GM18861 (cell line): ENCODE measurements around the gene RNF114.

Source experiments
- ATAC-seq: cut with Tn5 transposase; IDR thresholded peaks from one replicate; pipeline ENCODE4 v1.9.1; 2021; ENCODE audit not compliant: unreplicated experiment

The RNF114 gene

DNA sequence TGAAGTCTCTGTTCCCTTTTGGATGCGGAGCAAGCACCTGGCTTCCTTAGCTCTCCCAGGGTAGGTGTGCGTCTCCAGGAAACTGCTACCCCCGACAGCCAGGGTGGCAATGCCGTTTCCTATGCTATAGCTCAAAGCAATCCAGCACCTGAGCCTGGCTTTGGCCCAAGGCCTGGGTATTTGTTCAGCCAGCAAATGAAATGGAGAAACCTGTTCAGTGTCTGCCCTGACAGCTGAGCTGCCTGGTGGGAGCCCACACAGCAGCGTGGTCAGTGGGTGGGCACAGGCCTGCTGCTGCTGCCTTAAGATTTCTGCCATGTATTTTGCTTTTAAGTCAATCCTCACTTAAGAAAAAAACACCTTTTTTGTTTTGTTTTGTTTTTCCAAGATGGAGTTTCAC lies 34.6 kb upstream of the RNF114 start:
- no peak for ATAC-seq

DNA sequence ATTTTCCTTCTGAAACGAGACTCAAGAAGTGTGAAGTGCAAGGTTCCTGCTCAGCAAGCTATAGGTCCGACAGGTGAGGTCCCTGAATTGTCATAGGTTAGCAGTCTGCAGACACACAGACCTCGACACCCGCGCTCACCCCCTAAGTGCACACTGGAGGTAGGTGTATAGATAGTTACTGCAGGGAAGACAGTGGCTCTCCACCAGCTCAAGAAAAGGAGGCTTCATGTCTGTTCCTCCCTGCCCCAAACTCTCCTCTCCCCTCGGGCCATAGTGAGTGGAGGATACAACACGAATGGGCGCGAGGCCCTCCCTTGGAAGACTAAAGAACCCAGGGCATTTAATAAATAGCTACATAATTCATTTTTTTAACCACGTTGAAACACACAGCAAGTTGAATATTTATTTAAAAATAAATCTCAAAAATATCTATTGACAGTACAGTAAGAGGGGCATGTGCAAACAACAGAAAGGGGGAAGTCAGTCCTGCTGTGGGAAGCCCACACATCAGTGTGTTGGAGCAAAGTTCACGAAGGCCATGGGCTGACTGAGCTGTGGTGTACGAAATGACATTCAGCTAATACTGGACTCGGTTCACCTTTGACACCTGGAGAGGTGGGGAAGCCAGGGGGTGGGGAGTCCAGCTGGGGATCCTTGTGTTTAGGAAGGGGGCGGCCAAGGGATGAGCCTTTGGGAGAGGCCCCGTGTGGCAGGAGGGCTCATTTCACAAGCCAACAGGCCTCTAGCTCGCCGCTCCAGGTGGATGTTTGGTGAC lies 31.6 kb upstream of the RNF114 start:
- no peak for ATAC-seq

DNA sequence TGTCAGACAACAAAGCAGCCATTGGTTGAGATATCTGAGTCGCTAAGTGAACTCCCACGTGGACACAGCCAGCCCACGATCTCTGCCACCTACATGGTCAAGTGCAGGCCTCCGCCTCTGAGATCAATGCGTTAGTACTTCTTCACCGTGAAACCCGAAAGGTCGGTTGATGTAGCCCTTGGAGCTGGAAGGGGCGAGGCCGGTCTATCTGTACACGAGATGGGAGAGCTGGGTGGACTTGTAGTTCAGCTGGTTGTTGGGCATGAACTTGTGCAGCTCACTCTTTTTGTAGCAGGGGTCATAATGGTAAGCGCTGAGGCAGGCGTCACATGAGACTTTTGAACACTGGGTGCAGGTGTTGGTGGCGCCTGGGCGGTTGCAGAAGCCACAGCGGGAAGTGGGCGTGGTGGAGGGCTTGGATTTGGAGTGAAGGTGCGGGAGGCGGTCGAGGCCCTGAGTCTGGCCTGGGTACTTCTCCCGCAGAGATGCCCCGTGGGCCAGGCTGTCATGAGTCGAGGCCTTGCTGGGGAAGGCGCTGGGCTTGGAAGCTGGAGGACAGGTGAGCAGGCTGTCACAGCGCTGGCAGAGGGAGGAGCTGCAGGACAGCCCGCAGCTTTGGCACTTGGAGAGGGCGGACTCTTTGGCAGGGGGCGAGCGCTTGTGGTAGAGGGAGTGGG lies 30.6 kb upstream of the RNF114 start:
- ATAC-seq = no peak

DNA sequence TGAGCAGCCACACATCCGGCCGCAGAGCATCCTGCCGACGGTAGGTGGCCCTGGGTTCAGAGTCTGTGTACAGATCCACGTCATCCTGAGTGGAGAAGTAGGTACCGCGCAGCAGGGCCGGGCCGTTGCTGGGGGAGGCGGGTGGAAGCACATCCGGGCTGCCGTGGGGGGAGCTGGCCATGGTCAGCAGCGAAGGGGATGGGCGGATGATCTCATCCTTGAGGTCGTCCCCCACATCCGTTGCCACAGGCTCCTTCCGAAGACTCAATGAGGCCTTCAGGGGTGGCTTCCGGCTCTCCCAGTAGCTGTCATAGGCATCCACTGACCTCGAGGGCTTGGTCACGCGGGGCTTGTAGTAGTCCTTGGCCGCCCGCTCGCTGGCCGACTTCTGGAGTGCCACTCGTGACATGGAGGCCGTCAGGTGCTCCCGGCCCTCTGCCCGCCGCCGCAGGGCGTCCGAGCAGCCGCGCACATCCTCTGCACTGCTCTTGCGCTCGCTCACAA lies 30.0 kb upstream of the RNF114 start:
- no peak for ATAC-seq

DNA sequence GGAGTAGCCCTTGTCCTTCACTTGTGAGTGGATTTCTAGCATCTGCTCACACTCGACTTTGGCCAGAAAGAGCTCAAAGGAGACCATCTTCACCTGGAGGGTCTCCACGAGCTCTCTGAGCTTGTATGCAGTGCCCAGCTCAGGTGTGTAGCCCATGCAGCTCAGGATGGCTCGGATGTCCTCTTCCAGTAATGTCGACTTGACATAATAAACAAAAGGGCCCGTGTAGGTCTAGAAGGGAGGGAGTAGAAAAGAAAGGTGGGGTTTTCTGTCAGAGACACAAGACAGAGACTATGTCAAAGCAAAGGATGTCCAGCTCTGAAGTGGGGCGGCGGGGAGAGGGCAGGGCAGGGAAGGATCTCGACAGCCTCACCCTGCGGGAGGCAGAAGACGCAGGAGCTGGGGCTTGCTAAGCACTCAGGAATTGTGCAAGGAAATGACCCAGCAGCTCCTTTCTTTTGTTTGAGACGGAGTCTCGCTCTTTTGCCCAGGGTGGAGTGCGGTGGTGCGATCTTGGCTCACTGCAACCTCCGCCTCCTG lies 29.5 kb upstream of the RNF114 start:
- ATAC-seq = no peak

DNA sequence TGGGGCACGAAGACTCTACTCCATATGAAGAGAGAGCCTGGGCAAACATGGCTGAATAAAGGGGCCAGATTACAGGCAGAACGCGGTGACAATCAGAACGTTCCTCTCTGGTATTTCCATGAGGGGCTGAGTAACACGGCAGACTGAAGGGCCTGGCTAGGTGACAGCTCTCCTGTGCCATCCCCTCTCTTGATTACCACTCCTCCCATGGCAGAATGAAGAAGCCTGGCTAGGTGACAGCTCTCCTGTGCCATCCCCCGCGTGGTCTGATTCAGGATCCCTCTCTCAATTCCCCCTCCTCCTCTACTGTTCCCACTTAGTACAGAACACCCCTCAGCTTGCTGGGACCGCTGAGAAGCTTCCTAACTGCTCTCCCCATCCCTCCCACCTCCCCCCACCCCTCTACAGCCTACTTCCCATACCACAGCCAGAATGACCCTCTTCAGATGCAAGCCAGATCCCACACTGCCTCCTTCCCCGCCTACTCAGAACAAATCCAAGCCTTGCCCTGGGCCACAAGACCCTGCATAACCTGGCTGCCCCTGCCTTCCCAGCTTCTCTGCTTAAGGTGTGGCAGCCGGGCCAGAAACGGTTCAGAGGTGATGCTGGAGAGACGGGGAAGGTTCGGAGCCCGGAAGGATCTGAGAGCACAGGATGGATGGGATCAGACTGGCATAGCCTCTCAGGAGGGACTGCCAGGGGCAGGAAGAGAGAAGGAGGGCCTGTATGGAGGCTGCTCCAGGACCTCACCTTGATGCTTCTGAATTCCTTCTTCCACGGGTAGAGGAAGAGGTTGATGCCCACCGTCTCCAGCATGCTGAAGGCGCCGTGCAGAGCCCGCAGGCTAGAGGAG lies 28.6 kb upstream of the RNF114 start:
- ATAC-seq = no peak

DNA sequence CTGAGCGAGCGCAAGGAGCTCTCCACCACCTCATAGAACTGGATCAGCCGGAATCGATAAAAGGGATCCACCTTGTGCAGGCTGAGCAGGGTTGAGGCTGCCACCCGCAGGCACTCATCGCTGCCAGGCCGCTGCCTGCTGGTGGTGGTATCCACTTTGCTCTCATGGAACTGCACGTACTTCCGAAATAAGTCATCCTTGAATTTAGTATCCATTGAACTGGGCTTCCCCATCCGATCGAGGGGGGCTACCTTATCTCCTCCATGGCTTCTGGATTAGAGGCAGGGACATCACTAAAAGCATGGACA lies 28.0 kb upstream of the RNF114 start:
- ATAC-seq = no peak

DNA sequence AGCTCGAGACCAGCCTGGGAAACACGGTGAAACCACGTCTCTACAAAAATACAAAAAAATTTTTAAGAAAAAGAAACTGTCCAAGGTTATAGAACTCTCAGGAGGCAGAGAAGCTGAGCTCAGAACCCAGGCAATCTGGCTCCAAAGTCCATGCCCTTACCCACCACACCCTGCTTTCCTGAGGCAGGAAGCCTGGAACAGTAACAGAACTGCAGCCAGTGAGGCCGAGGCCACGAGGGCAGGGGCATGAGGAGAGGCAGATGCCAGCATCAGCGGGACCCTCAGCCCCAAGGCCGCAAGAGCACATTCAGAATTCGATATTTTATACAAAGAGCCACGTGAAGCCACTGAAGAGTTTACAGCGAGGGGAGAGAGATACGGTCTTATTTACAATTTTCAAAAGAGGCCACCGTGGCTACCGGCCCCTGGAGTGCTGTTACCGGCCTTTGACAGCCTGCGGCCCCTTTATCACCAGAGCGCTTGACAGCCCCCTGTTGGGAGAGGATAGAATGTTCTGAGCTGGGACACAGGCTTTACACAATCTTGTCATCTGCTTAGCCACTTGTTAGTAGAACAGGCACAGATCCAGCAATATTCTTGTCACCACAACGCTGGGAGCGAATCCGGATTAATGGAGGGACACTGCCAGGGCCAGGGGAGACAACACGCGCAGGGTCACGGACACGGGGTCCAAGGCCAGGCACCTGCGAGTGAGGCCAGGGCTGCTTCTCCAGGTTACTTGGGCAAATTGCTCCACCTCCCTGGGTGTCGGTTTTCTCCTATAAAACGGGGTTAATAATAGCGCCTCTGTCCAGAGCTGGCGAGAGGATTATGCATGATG lies 26.5 kb upstream of the RNF114 start:
- no peak for ATAC-seq

DNA sequence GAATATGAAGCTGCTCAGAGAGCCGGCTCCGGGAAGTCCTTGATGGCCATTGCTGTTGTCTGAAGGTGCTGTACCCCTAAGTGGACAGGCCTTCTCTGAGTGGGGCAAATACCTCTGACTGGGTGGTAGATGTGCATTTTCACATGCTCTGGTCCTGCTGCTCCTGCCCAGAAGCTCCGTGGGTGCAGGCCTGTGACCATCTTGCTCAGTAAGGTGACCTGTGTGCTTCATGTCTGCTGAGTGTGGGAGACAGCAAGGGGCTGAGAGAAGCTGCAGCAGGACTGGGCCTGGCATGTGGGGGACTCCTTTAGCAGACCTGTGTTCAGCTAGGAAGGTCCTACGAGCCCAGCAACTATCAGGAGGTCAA lies 25.9 kb upstream of the RNF114 start:
- no peak for ATAC-seq

DNA sequence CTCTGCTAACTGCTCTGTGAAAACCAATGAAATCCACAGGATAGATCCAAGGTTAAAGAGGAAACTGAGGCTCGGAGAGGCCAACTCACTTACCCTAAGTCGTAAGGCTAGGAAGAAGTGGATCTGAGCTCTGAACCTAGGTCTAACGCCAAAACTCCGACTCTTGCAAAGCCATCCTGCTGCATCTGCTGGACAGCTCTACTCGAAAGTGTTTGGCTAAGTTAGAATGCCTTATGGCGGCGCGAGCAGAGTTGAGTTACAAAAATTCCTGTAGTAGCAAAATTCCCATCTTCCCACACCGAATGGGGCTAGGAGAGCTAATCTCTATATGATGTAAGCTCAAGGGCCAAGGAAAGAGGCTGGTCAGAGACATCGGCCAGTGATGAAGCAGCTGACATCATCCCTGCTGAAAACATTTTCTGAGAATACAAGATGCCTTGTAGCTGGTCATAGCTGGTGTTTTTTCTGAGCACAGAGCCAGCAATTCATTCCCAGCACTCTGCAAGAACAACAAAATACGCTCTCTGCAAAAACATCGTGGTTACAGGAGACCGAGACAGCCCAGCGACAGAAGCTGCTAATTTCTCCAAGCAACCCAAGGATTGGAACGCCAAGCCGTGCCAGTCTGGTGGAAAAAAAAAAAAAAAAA lies 22.7 kb upstream of the RNF114 start:
- no peak for ATAC-seq

DNA sequence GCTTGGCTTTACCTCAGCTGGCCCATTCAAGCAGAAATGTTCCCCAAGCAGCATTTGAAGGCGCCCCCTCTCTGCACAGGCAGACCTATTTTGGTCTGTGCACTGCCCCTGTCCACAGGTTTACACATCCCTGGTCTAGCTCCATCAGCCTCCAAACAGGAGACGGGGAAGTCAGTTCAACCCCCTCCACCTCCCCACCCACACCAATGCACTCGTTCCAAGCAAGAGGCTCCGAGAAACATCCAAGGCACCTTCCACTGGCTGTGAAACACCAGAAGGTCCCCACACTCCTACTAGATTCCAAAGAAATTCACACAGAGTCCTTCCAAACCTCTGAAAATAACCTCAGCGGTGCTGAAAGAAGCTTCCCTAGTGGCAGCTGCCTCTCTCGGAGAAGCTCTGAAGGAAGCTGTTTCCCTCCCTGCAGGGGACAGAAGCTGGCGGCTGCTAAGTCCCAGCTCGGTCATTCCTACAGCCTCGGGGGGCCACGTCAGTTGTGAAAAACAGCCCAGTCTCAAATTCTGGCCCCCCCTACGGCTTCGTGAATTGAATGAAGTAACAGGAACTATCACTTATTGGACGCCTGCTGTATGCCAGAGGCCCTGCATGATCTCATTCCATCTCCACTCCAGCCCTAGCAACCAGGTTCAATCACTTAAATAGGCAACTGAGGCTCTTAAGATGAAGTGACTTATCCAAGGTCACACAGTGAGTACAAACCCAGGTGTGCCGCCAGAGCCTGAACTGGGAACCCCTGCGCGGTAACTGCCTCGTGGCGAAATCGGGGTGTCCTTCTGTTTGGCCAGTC lies 21.7 kb upstream of the RNF114 start:
- peak; percentile 3 for ATAC-seq

DNA sequence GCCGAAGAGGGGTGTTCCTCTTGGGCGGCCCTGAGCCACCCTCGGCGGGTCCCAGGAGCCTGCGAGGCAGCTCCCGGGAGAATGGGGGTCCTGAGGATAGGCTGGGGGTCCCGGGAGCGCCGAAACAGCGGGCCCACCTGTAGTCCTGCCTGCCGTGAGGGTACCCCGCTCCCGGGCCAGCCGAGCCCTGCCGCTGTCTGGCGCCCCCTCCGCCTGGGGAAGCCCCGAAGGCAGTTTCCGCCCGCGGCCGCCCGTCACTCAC lies 21.1 kb upstream of the RNF114 start:
- no peak for ATAC-seq

DNA sequence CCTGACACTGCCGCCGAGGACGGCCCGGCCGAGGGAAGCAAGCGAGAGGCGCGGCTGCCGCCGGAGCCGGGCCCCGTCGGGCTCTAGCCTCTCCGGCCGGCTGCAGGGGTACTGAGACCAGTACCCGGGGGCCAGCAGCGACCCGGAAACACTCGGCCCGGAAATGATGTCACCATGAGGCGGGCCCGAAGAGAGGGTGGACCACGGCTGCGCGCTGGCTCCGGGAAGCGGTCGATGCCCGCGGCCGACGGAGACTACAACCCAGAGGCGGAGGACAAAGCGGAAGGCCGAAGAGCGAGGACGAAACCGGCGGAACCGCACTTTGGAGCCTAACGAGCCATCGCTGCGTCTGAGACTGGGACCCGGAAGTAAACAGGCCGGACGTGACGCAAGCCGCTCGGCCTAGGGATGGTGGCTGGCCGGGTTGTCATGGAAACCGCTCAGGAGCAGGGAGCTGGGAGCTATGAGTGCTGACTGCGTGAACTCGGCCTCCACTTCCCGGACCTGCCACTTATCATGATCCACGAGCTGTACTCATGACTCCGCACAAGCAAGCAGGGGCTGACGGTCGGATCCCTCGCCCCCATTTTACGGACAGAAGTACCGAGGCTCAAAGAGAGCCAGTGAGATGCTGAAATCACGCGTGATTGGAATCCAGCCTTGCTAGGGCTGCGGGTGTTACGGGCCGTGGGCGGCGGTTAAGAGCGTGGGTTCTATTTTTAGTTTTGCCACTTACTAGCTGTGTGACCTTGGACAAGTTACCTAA lies 20.6 kb upstream of the RNF114 start, which contains the start of gene SPATA2:
SPATA2 (minus strand) TSS at position 150 of the 766 bp plus-strand sequence. CDS start 7,039 bp downstream, outside the sequence.
- peak; percentile 69 for ATAC-seq

DNA sequence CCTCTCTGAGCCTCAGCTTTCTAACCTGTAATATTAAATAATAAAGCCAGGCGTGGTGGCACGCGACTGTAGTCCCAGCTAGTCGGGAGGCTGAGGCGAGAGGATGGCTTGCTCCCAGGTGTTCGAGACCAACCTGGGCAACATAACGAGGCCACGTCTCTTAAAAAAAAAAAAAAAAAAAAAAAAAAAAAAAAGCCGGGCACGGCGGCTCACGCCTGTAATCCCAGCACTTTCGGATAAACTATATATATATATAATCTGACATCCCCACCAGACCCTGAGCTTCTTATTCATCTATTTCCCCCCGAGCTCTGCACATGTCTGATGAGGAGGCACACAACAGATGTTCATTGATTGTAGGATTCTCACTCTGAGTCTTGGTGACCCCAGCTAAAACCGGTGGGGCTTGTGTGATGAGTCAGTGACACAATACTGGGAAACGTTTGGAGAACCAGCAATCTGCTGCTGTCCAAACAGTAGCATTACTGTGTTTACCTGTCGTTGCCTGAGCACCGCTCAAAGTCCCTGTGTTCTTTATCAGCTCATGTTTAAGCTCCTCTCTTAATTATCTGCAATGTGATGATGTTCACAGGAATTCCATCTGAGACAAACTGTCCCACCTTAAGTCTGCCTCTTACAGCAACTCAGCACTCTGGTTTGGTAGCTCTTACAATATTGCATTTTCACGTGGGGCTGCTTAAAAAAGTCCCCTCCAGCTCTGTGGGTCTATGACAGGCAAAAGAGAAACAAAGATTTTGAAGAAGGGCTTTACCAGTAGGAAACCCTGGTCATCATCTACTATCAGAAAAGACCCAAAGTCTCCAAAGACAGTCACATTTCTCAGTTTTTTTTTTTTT lies 19.8 kb upstream of the RNF114 start:
- ATAC-seq = no peak

DNA sequence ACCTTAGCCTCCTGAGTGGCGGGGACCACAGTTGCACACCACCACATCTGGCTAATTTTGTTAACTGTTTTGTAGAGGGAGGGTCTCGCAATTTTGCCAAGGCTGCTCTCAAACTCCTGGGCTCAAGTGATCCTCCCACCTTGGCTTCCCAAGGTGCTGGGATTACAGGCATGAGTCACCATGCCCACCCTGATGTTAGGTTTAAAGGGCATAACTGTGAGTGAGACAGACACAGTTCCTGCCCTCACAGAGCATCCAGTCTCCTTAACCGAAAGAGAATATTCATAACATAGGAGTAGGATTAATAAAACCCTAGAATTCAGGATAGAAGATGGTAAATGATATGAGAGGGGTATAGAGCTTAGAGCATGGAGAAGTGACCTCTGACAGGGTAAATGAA lies 17.8 kb upstream of the RNF114 start:
- ATAC-seq = no peak

DNA sequence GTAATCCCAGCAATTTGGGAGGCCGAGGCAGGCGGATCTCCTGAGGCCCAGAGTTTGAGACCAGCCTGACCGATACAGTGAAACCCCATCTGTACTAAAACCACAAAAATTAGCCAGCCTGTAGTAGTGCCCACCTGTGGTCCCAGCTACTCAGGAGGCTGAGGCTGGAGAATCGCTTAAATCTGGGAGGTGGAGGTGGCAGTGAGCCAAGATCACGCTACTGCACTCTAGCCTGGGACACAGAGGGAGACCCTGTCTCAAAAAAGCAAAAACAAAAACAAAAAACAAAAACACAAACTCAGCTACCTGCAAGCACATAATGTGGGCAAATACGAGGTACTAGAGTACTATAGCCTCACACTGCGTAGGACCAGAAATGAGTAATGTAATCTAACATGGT lies 17.2 kb upstream of the RNF114 start:
- no peak for ATAC-seq

DNA sequence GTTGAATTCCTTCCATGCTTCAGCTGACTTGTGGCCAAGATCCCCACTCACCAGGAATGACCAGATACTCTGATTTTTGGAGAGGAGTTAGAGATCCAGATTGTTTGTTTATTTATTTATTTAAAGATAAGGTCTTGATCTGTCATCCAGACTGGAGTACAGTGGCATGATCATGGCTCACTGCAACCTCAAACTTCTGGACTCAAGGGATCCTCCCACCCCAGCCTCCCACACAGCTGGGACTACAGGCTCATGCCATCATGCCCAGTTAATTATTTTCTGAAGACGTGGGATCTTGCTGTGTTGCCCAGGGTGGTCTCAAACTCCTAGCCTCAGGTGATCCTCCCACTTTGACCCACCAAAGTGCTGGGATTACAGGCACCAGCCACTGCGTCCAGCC lies 16.7 kb upstream of the RNF114 start:
- ATAC-seq = no peak

DNA sequence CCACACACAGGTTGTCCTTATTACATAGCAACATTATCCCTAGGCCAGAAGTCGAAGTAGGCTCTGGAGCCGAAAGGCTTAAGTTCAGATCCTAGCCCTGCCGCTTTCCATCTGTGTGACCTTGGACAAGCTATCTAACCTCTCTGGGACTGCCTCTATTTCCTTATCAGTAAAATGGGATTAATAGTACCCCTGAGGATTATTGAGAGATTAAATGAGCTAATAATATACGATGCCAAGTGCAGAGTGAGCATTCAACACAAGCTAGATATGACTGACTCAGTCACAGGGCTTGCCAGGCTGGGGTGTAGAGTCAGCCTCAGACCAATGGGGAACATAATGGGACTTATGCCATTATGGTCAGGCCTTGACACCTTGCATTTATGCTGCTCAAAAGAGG lies 11.9 kb upstream of the RNF114 start:
- ATAC-seq = no peak
